GM10248 (cell line): ENCODE data around the gene SAMD4A.

Source experiments
- CTCF ChIA-PET: fragments of 300-600 bp; sonication (Branson Sonifier 250); formaldehyde crosslinking; extraction: SDS; loops from one replicate; lab custom pipeline; 2021; ENCODE audit warnings: antibody characterized with exemption; lab: Yijun Ruan, JAX
- POLR2A ChIA-PET: fragments of 350-650 bp; sonication (Branson Sonifier 250); formaldehyde crosslinking; extraction: SDS; loops from one replicate; lab custom pipeline; 2020; ENCODE audit warnings: antibody characterized with exemption; lab: Yijun Ruan, JAX
- DNase-seq: peaks from one replicate; pipeline ENCODE4 v3.0.0; 2012; ENCODE audit errors: extremely low spot score
- TF ChIP-seq, protein P1 (sequence below): IDR thresholded peaks from 2 replicates; pipeline ENCODE4 v1.5.1; 2012; ENCODE audit warnings: mild to moderate bottlenecking, low read depth; ENCODE audit errors: extremely low read depth, missing control alignments, control extremely low read depth

SAMD4A gene

DNA sequence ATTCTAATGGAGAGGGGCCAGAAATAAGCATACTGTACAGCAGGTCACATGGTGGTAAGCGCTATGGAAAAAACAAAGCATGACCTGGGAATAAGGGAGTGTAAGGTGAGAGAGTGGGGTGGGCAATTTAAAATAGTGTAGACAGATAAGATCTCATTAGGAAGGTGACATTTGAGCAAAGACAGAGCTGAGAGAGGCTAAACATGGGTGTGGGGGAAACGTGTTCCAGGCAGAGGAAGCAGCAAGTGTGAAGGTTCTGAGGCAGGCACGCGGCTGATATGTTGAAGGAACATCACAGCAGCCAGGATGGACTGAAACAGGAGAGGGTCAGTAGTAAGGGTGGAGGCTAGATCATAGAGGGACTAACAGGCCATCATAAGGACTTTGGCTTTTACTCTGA is 126.8 kb downstream of the SAMD4A start:
- no peak for DNase-seq
- ChIA-PET POLR2A (no interaction called here), CTCF (interaction anchor here (1.0 to 14.2 kb wide), 5 partner anchors 27 to 136 kb away, joined by 3 to 131 read pairs (median 5); partner anchors contain the start of gene SAMD4A)
- TF ChIP-seq, protein P1, sequence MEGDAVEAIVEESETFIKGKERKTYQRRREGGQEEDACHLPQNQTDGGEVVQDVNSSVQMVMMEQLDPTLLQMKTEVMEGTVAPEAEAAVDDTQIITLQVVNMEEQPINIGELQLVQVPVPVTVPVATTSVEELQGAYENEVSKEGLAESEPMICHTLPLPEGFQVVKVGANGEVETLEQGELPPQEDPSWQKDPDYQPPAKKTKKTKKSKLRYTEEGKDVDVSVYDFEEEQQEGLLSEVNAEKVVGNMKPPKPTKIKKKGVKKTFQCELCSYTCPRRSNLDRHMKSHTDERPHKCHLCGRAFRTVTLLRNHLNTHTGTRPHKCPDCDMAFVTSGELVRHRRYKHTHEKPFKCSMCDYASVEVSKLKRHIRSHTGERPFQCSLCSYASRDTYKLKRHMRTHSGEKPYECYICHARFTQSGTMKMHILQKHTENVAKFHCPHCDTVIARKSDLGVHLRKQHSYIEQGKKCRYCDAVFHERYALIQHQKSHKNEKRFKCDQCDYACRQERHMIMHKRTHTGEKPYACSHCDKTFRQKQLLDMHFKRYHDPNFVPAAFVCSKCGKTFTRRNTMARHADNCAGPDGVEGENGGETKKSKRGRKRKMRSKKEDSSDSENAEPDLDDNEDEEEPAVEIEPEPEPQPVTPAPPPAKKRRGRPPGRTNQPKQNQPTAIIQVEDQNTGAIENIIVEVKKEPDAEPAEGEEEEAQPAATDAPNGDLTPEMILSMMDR: no peak

DNA sequence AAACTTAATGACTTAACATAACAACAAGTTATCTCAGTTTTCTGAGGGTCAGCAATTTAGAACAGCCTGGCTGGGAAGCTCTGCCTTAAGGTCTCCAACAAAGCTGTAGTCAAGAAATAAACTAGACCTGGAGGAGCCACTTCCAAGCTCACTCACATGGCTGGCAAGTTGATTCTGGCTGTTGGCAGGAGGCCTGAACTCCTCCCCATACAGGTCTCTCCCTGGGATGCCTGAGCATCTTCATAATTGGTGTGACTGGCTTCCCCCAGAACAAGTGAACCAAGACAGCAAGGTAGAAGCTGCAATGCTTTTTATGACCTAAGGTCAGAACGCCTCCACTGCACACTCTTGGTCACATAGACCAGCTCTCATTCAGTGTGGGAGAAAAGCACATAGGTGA is 128.3 kb downstream of the SAMD4A start:
- ChIA-PET POLR2A (no interaction called here), CTCF (interaction anchor here (0.9 to 14.2 kb wide), 8 partner anchors 10 to 168 kb away, joined by 3 to 131 read pairs (median 3); partner anchors contain the start of gene SAMD4A)
- DNase-seq: no peak
- TF ChIP-seq, protein P1: no peak

DNA sequence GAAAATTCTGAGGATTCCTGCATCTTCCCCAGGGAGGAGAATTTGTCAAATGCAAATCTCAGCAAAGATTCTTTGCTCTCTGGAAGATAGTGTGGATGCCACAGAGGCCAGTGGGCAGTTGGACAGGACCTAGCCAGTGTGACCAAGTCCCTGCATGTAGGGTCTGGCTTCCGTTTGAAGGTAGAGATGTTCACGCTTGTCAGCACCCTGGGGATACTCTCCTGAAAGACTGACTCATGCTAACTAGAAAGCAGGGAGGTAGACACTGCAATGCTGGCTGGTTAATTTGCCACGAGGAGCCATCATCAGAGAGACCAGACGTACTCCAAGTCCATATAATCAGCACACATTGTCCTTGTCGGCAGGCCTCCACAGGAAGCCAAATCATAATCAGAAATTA is 130.1 kb downstream of the SAMD4A start:
- CTCF ChIA-PET: interaction anchor here (14.2 kb wide), 1 partner anchor 133 kb away, joined by 131 read pairs; the partner anchor contains the start of gene SAMD4A
- no peak for DNase-seq
- TF ChIP-seq, protein P1: no peak
- POLR2A ChIA-PET: no interaction called here

DNA sequence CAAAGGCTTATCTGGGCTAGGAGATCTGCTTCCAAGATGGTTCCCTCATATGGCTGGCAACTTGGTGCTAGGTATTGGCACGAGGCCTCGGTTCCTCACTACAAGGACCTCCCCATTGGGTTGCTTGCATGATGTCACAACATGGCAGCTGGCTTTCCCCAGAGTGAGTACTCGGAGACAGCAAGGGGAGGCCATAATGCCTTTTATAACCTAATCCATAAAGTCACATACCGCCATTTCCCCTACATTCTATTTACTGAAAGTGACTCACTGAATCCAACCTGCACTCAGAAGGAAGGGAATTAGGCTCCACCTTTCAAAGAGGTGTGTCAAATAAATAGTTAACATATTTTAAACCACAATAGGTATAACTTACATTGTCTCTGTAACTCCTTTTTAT is 130.9 kb downstream of the SAMD4A start:
- no peak for DNase-seq
- TF ChIP-seq, protein P1: no peak
- POLR2A ChIA-PET: no interaction called here
- CTCF ChIA-PET: interaction anchor here (1.4 to 1.8 kb wide), 2 partner anchors 13 to 76 kb away, joined by 3 to 5 read pairs; no protein-coding TSS in a partner anchor

DNA sequence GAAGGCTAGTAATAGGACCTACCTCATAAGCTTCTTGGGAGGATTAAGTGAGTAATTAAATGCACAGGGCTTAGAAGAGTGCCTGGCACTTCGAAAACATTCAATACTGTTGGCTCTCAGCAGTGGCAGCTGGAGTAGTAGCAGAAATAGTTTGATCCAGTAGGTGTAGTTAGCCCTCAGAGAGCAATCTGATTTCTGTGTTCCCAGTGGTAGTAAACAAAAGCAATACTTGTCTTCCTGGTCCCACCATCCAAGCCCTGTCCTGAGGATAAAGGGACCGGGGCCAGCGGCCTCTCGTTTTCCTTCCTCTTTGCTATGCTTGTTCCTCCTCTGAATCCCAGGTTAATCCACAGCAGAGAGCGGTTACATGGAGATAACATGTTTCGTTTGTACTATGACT is 131.6 kb downstream of the SAMD4A start:
- CTCF ChIA-PET: interaction anchor here (0.7 to 2.8 kb wide), 4 partner anchors 9 to 134 kb away, joined by 3 to 7 read pairs (median 4); no protein-coding TSS in a partner anchor
- DNase-seq: no peak
- POLR2A ChIA-PET: no interaction called here
- TF ChIP-seq, protein P1: no peak

DNA sequence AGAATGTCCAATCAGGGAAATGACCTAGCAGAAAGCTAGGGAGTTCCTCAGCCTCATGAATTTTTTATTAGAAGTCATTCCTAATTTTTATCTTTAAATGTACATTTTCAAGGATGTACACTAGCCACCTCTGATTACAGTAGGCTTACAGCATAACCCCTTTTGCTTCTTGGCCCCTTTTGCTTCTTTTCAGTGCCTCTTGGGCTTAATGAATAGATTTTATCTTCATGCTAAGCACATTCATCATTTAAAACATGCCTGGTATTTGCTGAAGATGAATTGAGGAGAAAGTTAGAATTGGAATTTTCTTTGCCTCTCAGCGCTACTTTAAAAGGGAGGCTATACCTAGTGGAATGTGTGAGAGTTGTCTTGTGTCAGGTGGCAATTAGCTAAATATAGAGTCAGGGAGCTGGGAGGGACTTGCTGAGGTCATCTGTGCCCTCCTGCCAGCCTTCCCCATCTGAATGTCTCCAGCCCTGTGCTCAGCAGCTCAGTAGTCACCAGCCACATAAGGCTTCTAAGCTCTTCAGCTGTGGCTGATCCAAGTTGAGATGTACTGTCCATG is 132.1 kb downstream of the SAMD4A start:
- DNase-seq: no peak
- TF ChIP-seq, protein P1: no peak
- POLR2A ChIA-PET: no interaction called here
- CTCF ChIA-PET: interaction anchor here (0.7 to 2.8 kb wide), 4 partner anchors 10 to 135 kb away, joined by 3 to 7 read pairs (median 4); no protein-coding TSS in a partner anchor
